ENCODE measurements around the gene ANKMY1.
"Not testable (repeated sequence)": the region's sequence is repeated elsewhere in the genome, so short reads cannot be mapped to it uniquely, and the experiment has no call there.

The ANKMY1 gene

GRCh38 chr2:240502430-240503121 lies 55.2 kb downstream of the ANKMY1 start:
- no peaks in the 10 kb centered on the region for H3K27me3 Mint-ChIP-seq
- H3K4me3 Mint-ChIP-seq: no peak overlapping the region
- DNase-seq (no peak), ATAC-seq (no peak)
- no peaks in the 10 kb centered on the region for H3K4me1 Mint-ChIP-seq
- H3K9me3 Mint-ChIP-seq: no peaks in the 10 kb centered on the region
- H3K27ac Mint-ChIP-seq: peak overlapping the region in 1 of 2 donors; percentile 16

GRCh38 chr2:240502059-240502429 lies 55.7 kb downstream of the ANKMY1 start:
- Mint-ChIP-seq H3K4me3 (no peak overlapping the region), H3K27ac (no peak overlapping the region), H3K4me1 (no peaks in the 10 kb centered on the region), H3K9me3 (no peaks in the 10 kb centered on the region), H3K27me3 (no peaks in the 10 kb centered on the region)
- no peak for DNase-seq
- ATAC-seq: no peak

GRCh38 chr2:240501531-240501991 lies 56.2 kb downstream of the ANKMY1 start:
- ATAC-seq (no peak), DNase-seq (no peak)
- H3K27ac Mint-ChIP-seq: no peak overlapping the region
- no peaks in the 10 kb centered on the region for H3K27me3 Mint-ChIP-seq
- no peak overlapping the region for H3K4me3 Mint-ChIP-seq
- H3K9me3 Mint-ChIP-seq: no peaks in the 10 kb centered on the region
- no peaks in the 10 kb centered on the region for H3K4me1 Mint-ChIP-seq

- H3K4me3 Mint-ChIP-seq: no peak overlapping the region
- DNase-seq: no peak
- peak; percentile 14 for ATAC-seq
- H3K27me3 Mint-ChIP-seq: no peaks in the 10 kb centered on the region
- H3K27ac Mint-ChIP-seq: no peak overlapping the region
- peaks cover 0 to 1% of the 10 kb centered on the region in 2 donors for H3K9me3 Mint-ChIP-seq
- H3K4me1 Mint-ChIP-seq: no peaks in the 10 kb centered on the region
Measured at GRCh38 chr2:240500561-240501423, 57.0 kb downstream of the ANKMY1 start.

- peaks cover 0 to 5% of the 10 kb centered on the region in 2 donors for H3K9me3 Mint-ChIP-seq
- H3K27me3 Mint-ChIP-seq: no peaks in the 10 kb centered on the region
- no peak overlapping the region for H3K27ac Mint-ChIP-seq
- ATAC-seq: peak; percentile 53
- no peak overlapping the region for H3K4me3 Mint-ChIP-seq
- DNase-seq: peak in 1 of 2 donors; percentile 8
- H3K4me1 Mint-ChIP-seq: no peaks in the 10 kb centered on the region
Measured at GRCh38 chr2:240499309-240500301, 58.2 kb downstream of the ANKMY1 start.

- no peaks in the 10 kb centered on the region for H3K27me3 Mint-ChIP-seq
- ATAC-seq: no peak
- no peak overlapping the region for H3K27ac Mint-ChIP-seq
- no peaks in the 10 kb centered on the region for H3K4me1 Mint-ChIP-seq
- DNase-seq: no peak
- H3K9me3 Mint-ChIP-seq: peaks cover 0 to 5% of the 10 kb centered on the region in 2 donors
- no peak overlapping the region for H3K4me3 Mint-ChIP-seq
Measured at GRCh38 chr2:240498958-240499260, 58.9 kb downstream of the ANKMY1 start.

- Mint-ChIP-seq H3K27me3 (no peaks in the 10 kb centered on the region), H3K4me3 (no peak overlapping the region), H3K4me1 (no peaks in the 10 kb centered on the region), H3K27ac (no peak overlapping the region), H3K9me3 (peaks cover 5 to 8% of the 10 kb centered on the region in 2 donors)
- DNase-seq (no peak), ATAC-seq (no peak)
Measured at GRCh38 chr2:240498171-240498957, 59.4 kb downstream of the ANKMY1 start.

- not testable (repeated sequence) for H3K27me3 Mint-ChIP-seq, DNase-seq, ATAC-seq, H3K27ac Mint-ChIP-seq, H3K4me1 Mint-ChIP-seq, H3K9me3 Mint-ChIP-seq, H3K4me3 Mint-ChIP-seq
Measured at GRCh38 chr2:240497082-240497481, 60.7 kb downstream of the ANKMY1 start.

- not testable (repeated sequence) for H3K4me1 Mint-ChIP-seq, H3K27me3 Mint-ChIP-seq, ATAC-seq, H3K4me3 Mint-ChIP-seq, H3K27ac Mint-ChIP-seq, DNase-seq
- H3K9me3 Mint-ChIP-seq: peaks cover 25 to 26% of the 10 kb centered on the region in 2 donors
Measured at GRCh38 chr2:240494942-240495341, 62.8 kb downstream of the ANKMY1 start.

- DNase-seq (no peak), ATAC-seq (no peak)
- peaks cover 30 to 31% of the 10 kb centered on the region in 2 donors for H3K9me3 Mint-ChIP-seq
- H3K27ac Mint-ChIP-seq: no peak overlapping the region
- no peaks in the 10 kb centered on the region for H3K27me3 Mint-ChIP-seq
- H3K4me3 Mint-ChIP-seq: no peak overlapping the region
- H3K4me1 Mint-ChIP-seq: no peaks in the 10 kb centered on the region
Measured at GRCh38 chr2:240494194-240494793, 63.5 kb downstream of the ANKMY1 start.

GRCh38 chr2:240491483-240491882 lies 66.3 kb downstream of the ANKMY1 start:
- ATAC-seq (no peak), DNase-seq (no peak)
- Mint-ChIP-seq H3K27ac (no peak overlapping the region), H3K4me1 (no peaks in the 10 kb centered on the region), H3K9me3 (peaks cover 49 to 54% of the 10 kb centered on the region in 2 donors), H3K4me3 (no peak overlapping the region), H3K27me3 (no peaks in the 10 kb centered on the region)

- Mint-ChIP-seq H3K4me1 (no peaks in the 10 kb centered on the region), H3K9me3 (peaks cover 4 to 6% of the 10 kb centered on the region in 2 donors), H3K27ac (no peak overlapping the region), H3K4me3 (no peak overlapping the region), H3K27me3 (no peaks in the 10 kb centered on the region)
- DNase-seq (no peak), ATAC-seq (no peak)
Measured at GRCh38 chr2:240482141-240482540, 75.6 kb downstream of the ANKMY1 start.

- Mint-ChIP-seq H3K27ac (no peak overlapping the region), H3K9me3 (peaks cover under 1 to 1% of the 10 kb centered on the region in 2 donors), H3K27me3 (no peaks in the 10 kb centered on the region), H3K4me3 (no peak overlapping the region), H3K4me1 (no peaks in the 10 kb centered on the region)
- DNase-seq: no peak
- ATAC-seq: peak; percentile 26
Measured at GRCh38 chr2:240481720-240482119, 76.1 kb downstream of the ANKMY1 start.

- DNase-seq (no peak), ATAC-seq (no peak)
- no peaks in the 10 kb centered on the region for H3K27me3 Mint-ChIP-seq
- H3K4me1 Mint-ChIP-seq: no peaks in the 10 kb centered on the region
- H3K4me3 Mint-ChIP-seq: no peak overlapping the region
- no peak overlapping the region for H3K27ac Mint-ChIP-seq
- H3K9me3 Mint-ChIP-seq: peaks cover 0 to 7% of the 10 kb centered on the region in 2 donors
Measured at GRCh38 chr2:240480834-240481623, 76.8 kb downstream of the ANKMY1 start.
